TTC549 (cell line): ENCODE results near the gene CDYL.

Source experiments
- FAIRE-seq: peaks from 2 replicates; lab custom pipeline; 2012; peaks lifted over from hg19 to GRCh38; lab: Jason Lieb, UNC

Gene CDYL

GRCh38 chr6:4774715-4775493 is 1.3 kb upstream of the CDYL start:
- FAIRE-seq = no peak

GRCh38 chr6:4775494-4776130 is 592 bp upstream of the CDYL start:
- FAIRE-seq = no peak

- no peak for FAIRE-seq
Observed at GRCh38 chr6:4776493-4777393, 539 bp downstream of the CDYL start.

DNA sequence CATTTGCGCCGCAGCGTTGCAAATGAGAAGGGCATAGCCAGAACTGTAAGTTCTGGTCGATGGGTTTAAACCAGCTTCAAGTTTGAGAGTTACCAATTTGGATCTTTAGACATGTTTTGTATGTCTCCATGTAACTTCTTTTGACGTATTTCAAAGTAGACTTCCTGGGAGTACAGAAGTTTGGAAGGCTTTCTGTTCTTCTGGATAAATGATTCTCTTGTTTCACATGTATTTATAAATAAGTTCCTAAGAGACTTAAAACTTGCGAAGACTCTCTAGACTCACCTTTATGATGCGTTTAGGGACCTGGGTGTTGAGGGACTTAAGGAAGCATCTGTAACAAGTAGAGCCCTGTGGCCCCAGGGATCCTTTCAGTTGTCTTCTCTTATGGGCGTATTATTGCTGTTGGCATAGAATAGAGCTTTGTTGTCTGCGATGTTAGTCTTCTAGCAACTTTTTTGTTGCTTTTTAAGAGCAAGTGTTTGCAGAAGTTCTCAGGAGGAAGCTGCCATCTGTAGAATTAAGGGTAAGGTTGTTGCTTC is 1.3 kb downstream of the CDYL start:
- FAIRE-seq = no peak

- FAIRE-seq = no peak
Observed at GRCh38 chr6:4778086-4778485, 1.9 kb downstream of the CDYL start.

GRCh38 chr6:4780360-4780812 is 4.2 kb downstream of the CDYL start:
- no peak for FAIRE-seq

DNA sequence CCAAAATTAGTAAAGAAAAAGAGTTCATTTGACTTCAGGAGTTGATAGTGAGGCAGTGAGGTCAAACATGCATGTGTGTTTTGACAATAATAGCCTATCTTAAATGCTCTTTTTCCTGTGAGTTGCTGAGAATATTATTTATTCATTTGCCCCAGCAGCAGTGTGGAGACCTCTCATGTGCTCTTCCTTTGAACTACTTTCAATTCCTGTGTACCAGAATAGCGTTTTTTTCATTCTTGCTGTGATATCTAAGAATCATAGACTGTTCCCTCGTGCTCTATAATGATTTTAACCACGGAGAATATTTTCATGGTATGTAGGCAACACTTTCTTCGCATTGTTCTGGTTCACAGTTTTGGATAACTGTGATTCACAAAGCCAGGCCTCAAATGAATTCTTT is 5.2 kb downstream of the CDYL start:
- FAIRE-seq = no peak

GRCh38 chr6:4781967-4782575 is 5.9 kb downstream of the CDYL start:
- no peak for FAIRE-seq

DNA sequence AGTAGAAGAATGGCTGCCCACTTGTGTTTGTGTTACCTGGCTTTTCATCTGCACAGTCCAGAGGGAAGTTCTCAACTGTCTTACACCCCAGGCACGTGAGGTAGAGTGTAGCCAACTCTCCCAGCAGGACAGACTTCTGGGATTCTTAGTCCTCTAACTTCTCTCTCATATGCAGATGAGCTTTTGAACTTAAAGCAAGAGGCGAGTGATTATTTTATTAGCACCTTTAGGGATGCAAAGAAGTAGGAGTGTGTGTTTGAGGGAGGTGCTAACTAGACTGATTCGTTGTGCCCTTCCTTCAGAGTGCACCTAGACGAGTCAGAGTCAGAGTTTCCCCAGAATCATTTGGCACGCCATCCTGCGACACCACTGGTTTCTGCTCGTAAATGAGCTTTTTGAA is 10.8 kb downstream of the CDYL start:
- no peak for FAIRE-seq

DNA sequence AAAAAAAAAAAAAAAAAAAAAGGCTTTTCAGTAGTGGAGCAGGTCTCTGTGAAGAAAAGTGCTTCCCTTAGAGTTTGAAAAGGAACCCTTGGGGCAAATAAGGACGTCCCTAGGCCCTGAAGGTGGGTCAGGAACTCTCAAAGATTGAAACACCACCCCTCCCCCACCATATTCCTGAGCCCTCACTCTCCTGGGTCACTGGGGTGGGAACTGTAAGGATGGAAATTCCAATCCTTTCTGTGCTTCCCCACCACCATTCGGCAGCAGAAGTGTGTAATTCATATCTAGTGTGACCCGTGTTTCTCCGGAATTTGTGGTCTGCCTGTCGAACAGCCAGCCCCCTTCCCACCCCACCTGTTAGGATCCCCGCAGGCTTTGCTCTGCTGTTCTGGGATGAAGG is 12.3 kb downstream of the CDYL start:
- no peak for FAIRE-seq

DNA sequence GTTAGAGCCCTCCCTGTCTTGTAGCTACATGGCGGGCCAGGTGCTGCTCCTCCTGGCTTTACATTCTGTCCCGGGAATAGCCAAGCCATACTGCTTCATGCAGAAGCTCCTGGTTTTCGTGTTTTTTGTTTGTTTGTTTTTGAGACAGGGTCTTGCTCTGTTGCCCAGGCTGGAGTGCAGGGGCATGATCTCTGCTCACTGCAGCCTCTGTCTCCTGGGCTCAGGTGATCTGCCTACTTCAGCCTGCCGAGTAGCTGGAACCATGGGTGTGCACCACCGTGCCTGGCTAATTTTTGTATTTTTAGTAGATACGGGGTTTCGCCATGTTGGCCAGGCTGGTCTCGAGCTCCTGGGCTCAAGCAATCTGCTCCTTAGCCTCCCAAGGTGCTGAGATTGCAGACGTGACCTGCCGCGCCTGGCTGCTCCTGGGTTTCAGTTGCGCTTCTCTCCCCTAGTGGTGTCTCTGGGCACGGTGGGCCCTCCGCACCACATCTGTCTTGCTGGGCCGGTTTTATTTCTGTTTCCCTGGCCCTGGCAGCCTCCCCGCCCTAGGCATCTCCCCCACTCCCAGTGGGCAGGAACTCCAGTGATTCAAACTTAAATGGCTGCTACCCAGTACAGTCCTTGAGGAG is 12.9 kb downstream of the CDYL start:
- no peak for FAIRE-seq

DNA sequence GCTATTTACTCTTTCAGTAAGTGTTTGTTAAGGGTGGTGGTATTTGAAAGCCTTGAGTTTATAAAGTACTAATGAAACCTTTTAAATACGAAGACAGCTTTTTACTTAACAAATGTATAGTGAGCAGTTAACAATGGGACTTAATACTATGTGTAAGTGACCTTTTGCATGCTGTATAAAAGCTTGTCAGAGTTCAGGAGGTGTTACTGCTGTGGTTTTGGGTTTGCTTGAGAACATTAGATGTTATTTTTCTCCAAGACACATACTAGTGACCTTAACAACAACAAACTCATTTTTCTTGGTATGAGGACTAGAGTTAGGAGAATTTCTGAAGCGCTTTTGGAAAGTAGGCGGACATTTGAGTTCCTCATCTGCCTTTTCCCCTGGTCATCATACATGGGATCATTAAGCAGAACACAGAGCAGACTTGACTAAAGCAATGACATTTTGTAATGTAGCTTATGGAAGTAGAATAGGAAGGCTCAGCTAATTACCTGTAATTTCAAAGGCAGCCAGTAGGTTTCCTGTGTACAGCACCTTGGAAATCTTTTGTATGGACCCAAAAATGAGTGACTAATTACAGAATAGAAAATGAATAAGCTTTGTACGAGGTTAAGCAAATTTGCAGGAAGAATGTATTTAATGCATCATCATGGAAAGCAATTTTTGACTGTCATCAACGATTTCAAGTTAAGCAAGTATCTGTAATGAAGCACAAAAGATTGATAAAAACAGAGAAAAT is 14.1 kb downstream of the CDYL start:
- FAIRE-seq = no peak

- FAIRE-seq = no peak
Observed at GRCh38 chr6:4794140-4794707, 18.0 kb downstream of the CDYL start.

DNA sequence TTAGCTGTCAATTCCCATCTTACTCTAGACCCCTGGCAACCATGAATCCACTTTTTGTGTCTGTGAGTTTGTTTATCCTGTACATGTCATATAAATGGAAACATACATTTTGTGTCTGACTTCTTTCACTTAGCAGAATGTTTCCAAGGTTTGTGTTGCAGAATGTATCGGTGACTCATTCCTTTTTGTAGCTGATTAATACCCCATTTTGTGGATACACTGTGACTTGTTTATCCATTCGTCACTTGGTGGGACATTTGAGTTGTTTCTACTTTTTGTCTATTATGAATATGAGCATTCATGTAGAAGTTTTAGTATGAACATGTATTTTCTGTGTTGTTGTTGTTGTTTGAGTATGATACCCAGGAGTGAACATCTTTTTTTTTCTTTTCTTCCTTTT is 21.4 kb downstream of the CDYL start:
- no peak for FAIRE-seq

- no peak for FAIRE-seq
Observed at GRCh38 chr6:4799912-4800311, 23.7 kb downstream of the CDYL start.

GRCh38 chr6:4800662-4801061 is 24.5 kb downstream of the CDYL start:
- no peak for FAIRE-seq

DNA sequence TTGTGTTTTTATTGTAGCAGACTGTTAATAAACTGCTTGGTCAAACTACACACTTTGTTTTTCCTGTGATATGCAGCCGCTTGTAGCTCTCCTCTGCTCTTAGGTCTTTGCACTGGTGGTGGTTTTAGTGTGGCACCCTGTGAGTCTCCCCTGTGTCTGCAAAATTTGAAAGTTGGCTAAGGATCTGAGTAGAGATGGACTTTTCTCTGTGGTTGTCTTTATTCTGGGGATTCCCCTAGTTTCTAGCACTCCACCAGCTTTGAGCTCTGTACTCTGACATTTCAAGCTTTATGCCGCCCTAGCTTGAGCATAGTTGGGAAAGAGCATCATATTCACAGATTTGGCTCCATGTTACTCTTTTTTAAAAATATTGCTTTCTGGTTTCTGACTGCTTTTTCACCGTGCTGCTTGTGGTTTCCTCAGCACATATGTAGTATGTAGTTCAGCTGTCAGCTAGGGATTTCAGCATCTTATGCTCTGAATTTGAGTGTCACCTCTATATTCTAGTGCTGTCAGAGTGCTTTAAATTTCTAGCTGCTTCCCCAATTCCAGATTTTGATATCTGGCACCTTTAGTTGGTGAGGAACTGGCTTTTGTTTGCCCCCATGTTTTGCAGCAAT is 25.4 kb downstream of the CDYL start:
- no peak for FAIRE-seq

- no peak for FAIRE-seq
Observed at GRCh38 chr6:4802312-4802935, 26.2 kb downstream of the CDYL start.

- FAIRE-seq = no peak
Observed at GRCh38 chr6:4803343-4803744, 27.1 kb downstream of the CDYL start.

- FAIRE-seq = no peak
Observed at GRCh38 chr6:4804095-4804494, 27.9 kb downstream of the CDYL start.
